H9 (cell line): ENCODE data around the gene SET. TPM values are rescaled to one million over a fixed set of nuclear protein-coding genes. Genes with fewer than 3 reads are reported as not detected.

ENCODE experiments used
- DNase-seq: peaks from one replicate; pipeline ENCODE4 v3.0.0-alpha.2; 2017
- H2AFZ ChIP-seq: one replicate; pipeline ENCODE4 v1.6.1; 2013; ENCODE audit warnings: mild to moderate bottlenecking, low read length, control low read depth, moderate library complexity
- H2AK5ac ChIP-seq: 2 replicates; pipeline ENCODE4 v1.6.1; 2013; ENCODE audit warnings: low read length, control low read depth, mixed read lengths; ENCODE audit not compliant: insufficient read length
- H2BK120ac ChIP-seq: one replicate; pipeline ENCODE4 v1.6.1; 2013; ENCODE audit warnings: low read depth, mild to moderate bottlenecking, low read length, control low read depth, inconsistent platforms; ENCODE audit not compliant: poor library complexity, severe bottlenecking
- H2BK12ac ChIP-seq: 2 replicates; pipeline ENCODE4 v1.6.1; 2013; ENCODE audit warnings: low read length, control low read depth, mixed read lengths, low read depth; ENCODE audit not compliant: insufficient read length
- H2BK15ac ChIP-seq: 2 replicates; pipeline ENCODE4 v1.6.1; 2013; ENCODE audit warnings: low read depth, low read length, control low read depth
- H2BK20ac ChIP-seq: one replicate; pipeline ENCODE4 v1.6.1; 2013; ENCODE audit warnings: low read depth, mild to moderate bottlenecking, low read length, control low read depth, inconsistent platforms; ENCODE audit not compliant: poor library complexity, severe bottlenecking
- H2BK5ac ChIP-seq: 2 replicates; pipeline ENCODE4 v1.6.1; 2013; ENCODE audit warnings: low read length, control low read depth, mixed read lengths; ENCODE audit not compliant: insufficient read length
- H3K14ac ChIP-seq: 2 replicates; pipeline ENCODE4 v1.6.1; 2013; ENCODE audit warnings: low read length, control low read depth; ENCODE audit not compliant: insufficient read depth
- H3K18ac ChIP-seq: 2 replicates; pipeline ENCODE4 v1.6.1; 2013; ENCODE audit warnings: low read depth, mild to moderate bottlenecking, mixed read lengths, low read length, control low read depth; ENCODE audit not compliant: insufficient read length
- H3K23ac ChIP-seq: 2 replicates; pipeline ENCODE4 v1.6.1; 2013; ENCODE audit warnings: low read length, control low read depth, mixed read lengths, low read depth; ENCODE audit not compliant: insufficient read length
- H3K23me2 ChIP-seq: 2 replicates; pipeline ENCODE4 v1.6.1; 2013; ENCODE audit warnings: low read depth, mild to moderate bottlenecking, mixed read lengths, low read length, control low read depth; ENCODE audit not compliant: insufficient read length, poor library complexity, severe bottlenecking
- H3K27ac ChIP-seq: 2 replicates; pipeline ENCODE4 v1.5.1; 2013; ENCODE audit warnings: low read length, control low read depth, mixed read lengths, low read depth; ENCODE audit not compliant: insufficient read length
- H3K27me3 ChIP-seq: 2 replicates; pipeline ENCODE4 v1.6.1; 2013; ENCODE audit warnings: low read length, control low read depth, inconsistent platforms; ENCODE audit not compliant: insufficient read depth
- H3K4ac ChIP-seq: 2 replicates; pipeline ENCODE4 v1.6.1; 2013; ENCODE audit warnings: low read depth, mild to moderate bottlenecking, control low read depth, inconsistent platforms, low read length, moderate library complexity
- H3K4me1 ChIP-seq: 2 replicates; pipeline ENCODE4 v1.6.1; 2013; ENCODE audit warnings: low read length, control low read depth, inconsistent platforms; ENCODE audit not compliant: insufficient read depth
- H3K4me2 ChIP-seq: 2 replicates; pipeline ENCODE4 v1.6.1; 2013; ENCODE audit warnings: low read length, control low read depth, mixed read lengths; ENCODE audit not compliant: insufficient read length, insufficient read depth
- H3K56ac ChIP-seq: 2 replicates; pipeline ENCODE4 v1.6.1; 2013; ENCODE audit warnings: low read depth, mild to moderate bottlenecking, mixed read lengths, low read length, control low read depth; ENCODE audit not compliant: insufficient read length
- H3K79me1 ChIP-seq: 2 replicates; pipeline ENCODE4 v1.6.1; 2013; ENCODE audit warnings: low read depth, mild to moderate bottlenecking, moderate library complexity, low read length, control low read depth, inconsistent platforms; ENCODE audit not compliant: insufficient read depth, poor library complexity, severe bottlenecking
- H3K79me2 ChIP-seq: 2 replicates; pipeline ENCODE4 v1.6.1; 2013; ENCODE audit warnings: low read length, control low read depth, inconsistent platforms; ENCODE audit not compliant: insufficient read depth
- H3K9ac ChIP-seq: 2 replicates; pipeline ENCODE4 v1.6.1; 2013; ENCODE audit warnings: low read length, control low read depth, mixed read lengths; ENCODE audit not compliant: insufficient read length; ENCODE audit errors: extremely low read depth
- H3K9me3 ChIP-seq: one replicate; pipeline ENCODE4 v1.6.1; 2013; ENCODE audit warnings: low read depth, low read length, inconsistent platforms; ENCODE audit not compliant: control insufficient read depth
- H3T11ph ChIP-seq: one replicate; pipeline ENCODE4 v1.6.1; 2013; ENCODE audit warnings: mild to moderate bottlenecking, low read length, control low read depth, inconsistent platforms
- H4K20me1 ChIP-seq: one replicate; pipeline ENCODE4 v1.6.1; 2013; ENCODE audit not compliant: control insufficient read depth, insufficient read length, insufficient read depth
- H4K5ac ChIP-seq: 2 replicates; pipeline ENCODE4 v1.6.1; 2013; ENCODE audit warnings: low read depth, mild to moderate bottlenecking, mixed read lengths, low read length, control low read depth; ENCODE audit not compliant: insufficient read length
- H4K8ac ChIP-seq: replicated peaks from 2 replicates; pipeline ENCODE4 v1.6.1; 2013; ENCODE audit warnings: low read length, control low read depth, mixed read lengths, low read depth; ENCODE audit not compliant: insufficient read length
- H4K91ac ChIP-seq: 2 replicates; pipeline ENCODE4 v1.6.1; 2013; ENCODE audit warnings: low read depth, mild to moderate bottlenecking, moderate library complexity, mixed read lengths, low read length, control low read depth; ENCODE audit not compliant: insufficient read length
- H3K27ac Mint-ChIP-seq, 3 experiments: 2 replicates in 2 of 3; 3 replicates in 1 of 3; pipeline ENCODE4 v1.8.0; 2020 to 2021; ENCODE audit warnings: mixed read lengths in 3 of 3, mild to moderate bottlenecking in 1 of 3, moderate library complexity in 1 of 3
- H3K27me3 Mint-ChIP-seq: 2 replicates; pipeline ENCODE4 v1.8.0; 2021; ENCODE audit warnings: low read depth, mild to moderate bottlenecking, moderate library complexity, mixed read lengths
- H3K36me3 Mint-ChIP-seq, 3 experiments: 2 replicates in 2 of 3; 3 replicates in 1 of 3; pipeline ENCODE4 v1.8.0; 2020 to 2021; ENCODE audit warnings: low read depth in 3 of 3, mixed read lengths in 3 of 3; ENCODE audit not compliant: insufficient read depth in 1 of 3
- H3K4me1 Mint-ChIP-seq, 2 experiments: 2 replicates each; pipeline ENCODE4 v1.8.0; 2020; ENCODE audit warnings: mixed read lengths in 2 of 2
- H3K4me3 Mint-ChIP-seq, 2 experiments: 2 replicates in 1 of 2; 3 replicates in 1 of 2; pipeline ENCODE4 v1.8.0; 2020 to 2021; ENCODE audit warnings: mild to moderate bottlenecking in 2 of 2, mixed read lengths in 2 of 2, moderate library complexity in 1 of 2
- H3K9me3 Mint-ChIP-seq, 2 experiments: 2 replicates in 1 of 2; 3 replicates in 1 of 2; pipeline ENCODE4 v1.8.0; 2020; ENCODE audit warnings: mild to moderate bottlenecking in 2 of 2, mixed read lengths in 2 of 2, moderate library complexity in 1 of 2
- CTCF ChIP-seq: fragments of 200-600 bp; sonication (generic); conservative IDR thresholded peaks from 3 replicates; pipeline ENCODE4 v1.8.0; 2021; ENCODE audit warnings: antibody characterized with exemption, mild to moderate bottlenecking
- WGBS: extraction: QIAGEN DNeasy Blood & Tissue Kit; methylation state at CpG from one replicate; pipeline ENCODE4 v1.1.7; 2013; ENCODE audit warnings: missing lambda C conversion rate, low lambda C conversion rate, mixed read lengths; ENCODE audit not compliant: insufficient read length; ENCODE audit errors: extremely low coverage; 5-methylcytosine and 5-hydroxymethylcytosine counted together
- total RNA-seq: library from RNA; stranded (reverse); gene quantifications from 2 replicates; pipeline ENCODE4 v1.2.1, GENCODE V29; 2021

Gene SET
- total RNA-seq, 1 experiment from 2014 or later, result 1,148 TPM

DNA sequence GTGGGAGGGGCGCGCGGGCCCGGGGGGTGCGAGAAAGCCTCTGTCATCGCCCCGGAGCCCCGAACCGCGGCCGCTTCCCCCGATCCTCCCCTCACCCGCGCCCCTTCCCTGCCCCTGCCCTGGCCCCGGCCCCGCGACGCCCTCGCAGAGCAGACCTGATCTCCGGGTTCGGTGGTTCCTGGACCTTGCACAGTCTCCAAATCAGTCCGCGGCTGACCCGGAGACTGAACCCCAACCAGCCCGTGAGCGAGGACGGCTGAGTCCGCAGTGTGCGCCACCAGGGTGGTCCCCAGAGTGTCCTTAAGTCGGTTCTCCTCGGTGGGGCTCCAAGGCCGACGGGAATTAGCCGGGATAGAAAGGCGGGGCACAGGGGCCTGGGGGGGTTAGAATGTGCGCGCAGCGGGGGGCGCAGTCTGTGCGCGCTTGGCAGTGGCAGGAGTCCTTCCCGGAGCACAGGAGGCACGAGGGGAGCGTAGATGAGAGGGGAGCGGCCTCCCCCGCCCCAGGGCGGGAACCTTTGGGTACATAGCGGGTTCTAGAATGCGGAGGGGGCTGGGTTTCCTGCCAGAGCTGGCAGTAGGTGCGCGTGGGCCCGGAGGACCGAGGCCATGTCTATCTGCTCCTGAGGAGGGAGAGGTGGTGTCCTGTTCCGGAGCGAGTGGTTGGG lies 14.1 kb downstream of the SET start:
- H2BK12ac ChIP-seq, result no peak overlapping the region
- no peak overlapping the region for H2BK15ac ChIP-seq
- no peak overlapping the region for H4K5ac ChIP-seq
- H3K4me2 ChIP-seq, result peak overlapping the region; percentile 54
- H2BK5ac ChIP-seq, result no peak overlapping the region
- H3K4me1 ChIP-seq, result no peaks in the 10 kb centered on the region
- Mint-ChIP-seq H3K27ac (peak overlapping the region in 2 of 3 experiments; percentile 40 to 90; a peak in 3 of 7 replicates), H3K36me3 (no peaks in the 10 kb centered on the region; a peak in 2 of 7 replicates), H3K27me3 (peaks cover 2% of the 10 kb centered on the region; the same call in 1 of the 2 replicates), H3K9me3 (0 out of 5 replicates have a peak, but pooled peaks cover 2% of the 10 kb centered on the region in 2 experiments), H3K4me1 (peaks cover 2 to 7% of the 10 kb centered on the region in 2 experiments; a peak in 3 of 4 replicates), H3K4me3 (peak overlapping the region; percentile 85 to 88)
- H2BK120ac ChIP-seq, result no peak overlapping the region
- H3K23ac ChIP-seq, result no peak overlapping the region
- H2AK5ac ChIP-seq, result no peak overlapping the region
- H3K4ac ChIP-seq, result no peak overlapping the region
- no peak overlapping the region for H3K56ac ChIP-seq
- H2AFZ ChIP-seq, result no peak overlapping the region
- H3K9me3 ChIP-seq, result no peaks in the 10 kb centered on the region
- no peaks in the 10 kb centered on the region for H4K20me1 ChIP-seq
- TF ChIP-seq CTCF, result no peak
- no peak overlapping the region for H4K8ac ChIP-seq
- H3K79me1 ChIP-seq, result no peaks in the 10 kb centered on the region
- H3K9ac ChIP-seq, result peak overlapping the region; percentile 20
- no peak overlapping the region for H3K14ac ChIP-seq
- H3K79me2 ChIP-seq, result no peaks in the 10 kb centered on the region
- no peak overlapping the region for H2BK20ac ChIP-seq
- no CpG with 5 or more reads among the region's 55 CpGs for WGBS
- no peak overlapping the region for H3K27ac ChIP-seq
- H3K27me3 ChIP-seq, result no peaks in the 10 kb centered on the region
- H4K91ac ChIP-seq, result no peak overlapping the region
- no peak overlapping the region for H3T11ph ChIP-seq
- peak overlapping the region; percentile 33 for H3K18ac ChIP-seq
- peak; percentile 63 for DNase-seq
- peaks cover 7% of the 10 kb centered on the region for H3K23me2 ChIP-seq
